Activated naive CD4-positive, alpha-beta T cell treated with anti-CD3 and anti-CD28 coated beads, Interleukin-2, amount 50 U/mL, for 16 hours (primary cell): ENCODE results near the gene HSD11B2.

Experiments
- DNase-seq: peaks from one replicate; pipeline ENCODE4 v3.0.0-alpha.2; 2020

Gene HSD11B2

DNA sequence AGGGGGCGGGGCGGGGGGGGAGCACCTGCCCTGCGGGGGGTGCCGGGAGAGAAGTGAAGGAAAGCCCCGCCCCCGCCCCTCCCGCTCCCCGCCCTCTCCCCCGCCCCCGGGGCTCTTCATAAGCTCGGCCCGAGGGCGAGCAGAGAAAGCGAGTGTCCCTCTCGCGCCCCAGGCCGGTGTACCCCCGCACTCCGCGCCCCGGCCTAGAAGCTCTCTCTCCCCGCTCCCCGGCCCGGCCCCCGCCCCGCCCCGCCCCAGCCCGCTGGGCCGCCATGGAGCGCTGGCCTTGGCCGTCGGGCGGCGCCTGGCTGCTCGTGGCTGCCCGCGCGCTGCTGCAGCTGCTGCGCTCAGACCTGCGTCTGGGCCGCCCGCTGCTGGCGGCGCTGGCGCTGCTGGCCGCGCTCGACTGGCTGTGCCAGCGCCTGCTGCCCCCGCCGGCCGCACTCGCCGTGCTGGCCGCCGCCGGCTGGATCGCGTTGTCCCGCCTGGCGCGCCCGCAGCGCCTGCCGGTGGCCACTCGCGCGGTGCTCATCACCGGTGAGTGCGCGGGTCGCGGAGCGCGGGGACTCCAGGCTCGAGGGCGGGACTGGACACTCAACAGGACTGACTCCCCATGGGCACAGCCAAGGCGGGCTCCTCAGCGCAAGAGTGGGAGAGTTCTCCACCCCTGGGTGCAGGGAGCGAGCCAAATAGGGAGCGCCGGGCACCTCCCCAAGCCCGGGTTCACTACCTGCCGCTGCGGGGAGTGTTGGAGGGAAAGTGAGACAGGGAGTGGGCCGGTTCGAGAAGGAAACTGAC is at the start of gene HSD11B2:
Gene HSD11B2, plus strand, starts transcription at position 145 of the 798 bp plus-strand sequence. Its CDS starts 128 bp downstream, at position 273.
- peak; percentile 33 for DNase-seq

DNA sequence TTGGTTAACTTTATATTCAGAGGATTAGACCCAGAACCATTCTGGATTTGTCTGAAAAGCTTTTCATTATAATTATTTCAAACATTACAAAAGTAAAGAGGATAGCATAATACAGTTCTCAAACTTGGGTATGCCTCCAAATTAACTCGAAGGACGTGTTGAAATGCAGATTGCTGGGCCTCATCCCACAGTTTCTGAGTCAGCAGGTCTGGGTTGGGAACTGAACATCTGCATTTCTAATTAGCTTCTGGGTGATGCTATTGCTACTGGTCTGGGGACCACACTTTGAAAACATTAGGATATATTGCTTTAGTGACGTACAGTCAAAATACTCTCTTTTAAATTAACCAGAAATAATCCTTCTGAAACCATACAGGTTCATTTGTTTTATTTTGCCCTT is 47.6 kb upstream of the HSD11B2 start:
- no peak for DNase-seq

DNA sequence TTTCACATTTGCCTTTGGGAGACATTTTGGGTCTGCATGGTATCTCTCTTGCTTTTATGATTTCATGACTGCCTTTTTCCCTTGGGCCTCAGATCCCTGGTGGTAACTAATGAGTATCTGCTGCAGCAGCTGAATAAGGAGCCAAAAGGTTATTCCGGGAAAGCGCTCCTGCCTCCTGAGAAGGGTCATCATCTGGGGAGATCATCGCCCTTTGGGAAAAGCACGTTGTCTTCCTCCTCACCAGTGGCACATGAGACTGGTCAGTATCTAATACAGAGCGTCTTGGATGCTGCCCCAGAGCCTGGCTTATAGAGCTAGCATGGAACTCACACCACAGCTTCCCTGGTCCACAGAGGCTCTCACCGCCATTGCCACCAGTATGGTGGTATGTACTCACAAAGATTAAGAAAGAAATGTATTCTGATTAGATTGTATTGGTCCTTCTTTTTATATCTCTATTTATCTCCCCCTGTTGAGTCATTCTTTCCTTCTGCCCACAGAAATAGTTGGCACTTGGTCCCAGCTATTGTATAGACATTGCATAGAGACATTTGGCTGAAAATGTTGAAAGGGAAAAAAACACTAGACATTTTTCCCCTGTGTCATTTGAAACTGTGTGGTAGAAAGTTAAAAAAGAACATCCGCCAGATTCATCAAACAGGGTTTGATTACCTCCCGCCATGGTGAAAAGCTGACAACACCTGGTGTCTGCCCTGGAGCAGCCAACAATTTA is 46.0 kb upstream of the HSD11B2 start:
- no peak for DNase-seq

DNA sequence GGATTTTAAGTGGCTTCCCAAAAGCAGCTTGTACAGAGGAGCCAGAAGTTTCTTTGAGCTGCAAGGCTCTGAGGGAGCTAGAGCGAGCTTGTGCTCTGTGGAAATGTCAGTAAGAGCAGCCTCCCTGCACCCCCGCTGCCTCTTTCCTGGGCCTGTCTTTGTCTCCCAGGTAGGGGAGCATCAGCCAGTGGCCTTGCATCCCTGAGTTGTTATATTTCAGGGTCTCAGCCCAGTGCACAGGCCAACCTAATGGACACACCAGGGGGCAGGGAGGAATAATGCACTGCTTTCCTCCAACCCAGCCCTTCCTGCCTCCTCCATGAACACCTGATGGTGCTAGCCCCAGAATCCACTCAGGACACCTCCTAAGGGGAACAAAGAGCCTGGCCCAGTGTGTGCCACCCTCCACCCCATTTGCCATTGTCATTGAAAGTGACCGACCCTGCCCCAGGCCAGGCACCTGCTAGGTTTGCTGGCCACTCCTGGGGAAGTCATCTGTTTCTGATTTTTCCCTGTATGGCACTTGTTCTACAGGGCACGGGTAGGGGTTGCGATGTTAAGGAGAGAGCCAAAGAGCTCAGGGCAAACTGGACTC is 44.0 kb upstream of the HSD11B2 start:
- no peak for DNase-seq

DNA sequence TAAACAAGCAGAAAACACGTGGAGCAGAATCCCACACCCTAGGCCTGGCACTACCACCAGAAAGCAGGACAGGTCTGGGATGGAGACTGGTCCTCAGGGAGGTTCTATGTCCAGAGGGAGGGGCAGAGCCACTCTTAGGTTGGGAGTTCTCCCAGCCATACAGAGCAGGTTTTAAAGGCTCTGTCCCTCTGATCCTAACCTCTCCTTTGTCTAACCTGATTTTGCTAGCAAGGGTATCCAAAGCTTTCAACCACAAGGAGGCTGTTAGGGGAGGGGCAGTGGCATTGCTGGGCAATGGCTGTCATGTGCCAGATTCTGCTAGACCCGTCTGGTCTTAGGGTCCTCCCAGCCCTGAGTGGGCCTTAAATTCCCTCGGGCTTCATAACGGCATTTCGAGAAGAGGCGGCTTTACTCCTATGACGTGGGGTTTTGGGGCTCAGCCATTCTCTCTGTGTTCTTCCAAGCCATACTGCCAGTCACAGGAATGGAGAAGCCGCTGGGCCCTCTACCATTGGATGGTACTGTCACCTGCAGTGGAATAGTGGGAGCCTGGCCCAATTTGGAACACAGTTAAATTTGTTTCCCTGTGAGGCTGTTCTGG is 43.3 kb upstream of the HSD11B2 start:
- DNase-seq = no peak

DNA sequence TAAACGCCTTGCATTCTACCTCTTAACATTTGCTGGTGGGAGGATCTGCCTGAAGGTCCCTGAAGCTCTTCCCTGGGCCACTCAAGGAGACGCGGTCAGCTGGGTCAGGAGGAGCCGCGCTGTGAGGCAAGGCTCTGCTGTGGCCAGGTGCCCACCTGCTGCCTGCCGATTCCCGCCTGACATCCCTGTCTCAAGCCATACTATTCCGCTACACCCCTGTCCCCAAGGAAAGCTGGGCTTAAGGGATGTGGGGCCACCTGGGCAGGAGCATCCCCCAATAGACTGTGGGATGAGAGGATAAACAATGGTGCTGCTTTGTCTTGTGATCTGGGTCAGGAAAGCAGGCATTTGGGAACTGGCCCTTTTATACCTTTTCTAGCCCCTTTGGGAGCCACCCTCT is 42.7 kb upstream of the HSD11B2 start:
- no peak for DNase-seq

DNA sequence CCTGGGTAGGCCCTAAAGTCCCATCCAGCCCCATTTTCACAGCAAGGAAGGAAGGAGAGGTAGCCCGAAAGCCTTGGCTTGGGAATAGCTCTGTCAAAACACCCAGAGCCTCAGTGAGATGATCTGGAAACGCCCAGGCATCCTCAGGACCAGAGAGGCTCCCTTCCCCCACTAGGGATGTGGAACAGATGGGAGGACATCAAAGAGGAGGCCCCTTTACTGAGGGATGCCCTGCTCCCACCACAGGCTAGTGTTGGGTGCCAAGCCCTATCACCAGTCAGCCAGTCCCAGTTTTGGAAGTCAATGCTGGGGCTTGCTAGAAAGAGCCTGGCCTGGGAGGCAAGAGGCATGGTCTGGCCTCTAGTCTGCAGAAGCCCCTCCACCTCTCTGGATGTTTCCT is 42.3 kb upstream of the HSD11B2 start:
- no peak for DNase-seq

DNA sequence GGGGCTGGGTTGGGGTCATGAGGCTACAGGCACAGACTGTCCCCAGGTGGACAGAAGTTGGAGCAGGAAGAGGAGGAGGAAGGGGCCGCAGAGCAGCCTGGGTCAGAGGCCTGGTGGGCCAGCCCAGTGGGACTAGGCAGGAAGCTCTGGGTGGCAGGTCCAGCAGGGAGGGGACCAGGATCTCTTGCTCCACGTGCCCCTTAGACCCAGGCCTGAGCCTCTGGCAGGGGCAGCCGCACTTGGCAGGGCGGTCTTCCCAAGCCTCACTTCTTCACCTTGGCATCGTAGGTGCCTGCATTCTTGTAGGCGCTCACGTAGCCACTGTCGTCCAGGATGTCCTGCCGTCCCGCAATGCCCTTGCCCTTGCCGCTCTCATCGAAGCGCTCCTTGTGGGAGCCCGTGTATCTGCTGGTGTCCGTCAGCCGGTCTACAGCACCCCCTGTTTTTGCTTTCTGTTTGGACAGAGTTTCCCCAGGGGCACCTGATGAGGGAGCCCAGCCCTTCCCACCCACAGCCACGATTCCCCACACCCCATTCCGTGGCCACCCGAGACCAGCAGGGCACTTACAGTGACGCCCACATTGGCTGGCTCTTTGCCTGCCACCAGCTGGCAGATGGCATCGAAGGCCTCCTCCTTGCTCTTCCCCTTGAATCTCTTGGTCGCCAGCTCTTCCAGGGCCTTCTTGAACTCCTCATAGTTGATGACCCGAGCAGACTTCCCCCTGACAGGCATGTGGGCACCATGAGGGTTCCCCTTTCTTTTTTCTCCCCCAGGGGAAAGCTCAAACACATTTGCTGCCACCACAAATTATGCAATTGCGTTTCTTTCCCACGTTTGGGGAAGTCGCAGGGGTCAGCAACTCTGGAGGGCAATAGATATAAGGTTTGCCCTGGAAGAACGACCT is 40.8 kb upstream of the HSD11B2 start:
- DNase-seq = no peak

DNA sequence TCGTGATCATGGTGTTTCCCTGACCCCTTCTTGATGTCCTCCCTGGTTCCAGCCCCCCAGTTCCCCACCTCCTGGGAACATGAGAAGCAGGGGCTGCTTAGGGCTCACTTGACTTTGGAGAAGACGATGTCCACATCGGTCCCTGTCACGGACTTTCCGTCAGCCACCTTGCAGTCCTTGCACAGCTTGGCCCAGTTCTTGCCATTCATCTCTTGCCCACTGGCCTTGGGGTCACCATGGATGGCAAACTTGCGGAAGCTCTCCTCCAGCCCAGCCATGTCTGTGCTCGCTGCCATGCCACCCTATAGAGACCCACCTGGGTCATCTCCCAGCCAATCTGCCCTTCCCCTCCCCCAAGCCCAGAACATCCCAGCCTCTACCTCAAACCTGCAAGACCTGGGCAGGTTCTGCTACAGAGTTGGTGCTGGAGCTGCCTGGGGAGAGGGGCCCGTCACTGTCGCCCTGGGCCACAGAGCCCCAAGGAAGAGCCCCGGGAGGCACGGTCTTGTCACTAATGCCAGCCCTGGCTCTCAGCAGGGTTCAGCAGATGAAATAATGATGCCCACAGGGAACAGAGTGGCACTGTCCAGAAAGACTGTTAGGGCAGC is 40.0 kb upstream of the HSD11B2 start:
- no peak for DNase-seq

DNA sequence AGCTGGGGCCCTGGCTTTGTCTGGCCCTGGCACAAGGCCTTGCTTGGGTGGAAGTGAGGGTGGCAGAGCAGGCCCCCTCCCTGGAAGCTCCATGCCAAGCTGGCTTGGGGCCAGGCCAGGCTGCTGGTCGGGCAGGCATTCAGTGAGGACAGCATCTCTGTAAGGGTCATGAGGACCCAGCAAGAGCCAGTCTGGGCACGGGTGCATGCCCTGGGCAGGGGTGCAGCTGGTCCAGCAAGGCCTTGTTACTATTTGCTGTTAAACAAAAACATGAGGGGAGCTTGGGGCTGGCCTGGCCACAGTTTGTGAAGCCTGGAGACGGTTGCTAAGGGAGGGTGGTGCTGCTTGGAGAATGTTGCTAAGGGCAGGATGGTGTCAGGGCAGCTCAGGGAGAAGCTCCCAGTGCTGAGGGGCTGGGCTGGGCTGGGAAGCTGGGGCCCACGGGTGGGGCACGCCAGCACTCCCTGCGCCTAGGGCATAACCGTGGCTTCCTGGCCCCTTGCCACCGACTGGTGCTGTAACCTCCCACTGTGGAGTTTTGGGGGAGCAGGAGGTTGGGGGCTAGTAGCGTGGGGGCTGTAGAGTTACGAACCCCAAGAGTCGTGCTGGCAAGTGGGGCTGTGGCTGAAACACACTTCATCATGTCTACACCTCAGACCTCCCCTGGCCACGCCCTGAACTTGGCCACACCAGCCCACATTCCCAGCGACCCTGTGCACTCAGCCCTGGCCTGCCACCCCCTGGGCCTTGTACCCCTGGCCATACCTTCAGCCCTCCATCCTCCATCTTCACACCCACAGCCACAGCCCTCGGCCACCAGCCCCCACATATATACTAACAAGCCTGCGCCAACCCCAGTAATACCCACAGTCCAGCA is 39.3 kb upstream of the HSD11B2 start:
- DNase-seq = no peak

DNA sequence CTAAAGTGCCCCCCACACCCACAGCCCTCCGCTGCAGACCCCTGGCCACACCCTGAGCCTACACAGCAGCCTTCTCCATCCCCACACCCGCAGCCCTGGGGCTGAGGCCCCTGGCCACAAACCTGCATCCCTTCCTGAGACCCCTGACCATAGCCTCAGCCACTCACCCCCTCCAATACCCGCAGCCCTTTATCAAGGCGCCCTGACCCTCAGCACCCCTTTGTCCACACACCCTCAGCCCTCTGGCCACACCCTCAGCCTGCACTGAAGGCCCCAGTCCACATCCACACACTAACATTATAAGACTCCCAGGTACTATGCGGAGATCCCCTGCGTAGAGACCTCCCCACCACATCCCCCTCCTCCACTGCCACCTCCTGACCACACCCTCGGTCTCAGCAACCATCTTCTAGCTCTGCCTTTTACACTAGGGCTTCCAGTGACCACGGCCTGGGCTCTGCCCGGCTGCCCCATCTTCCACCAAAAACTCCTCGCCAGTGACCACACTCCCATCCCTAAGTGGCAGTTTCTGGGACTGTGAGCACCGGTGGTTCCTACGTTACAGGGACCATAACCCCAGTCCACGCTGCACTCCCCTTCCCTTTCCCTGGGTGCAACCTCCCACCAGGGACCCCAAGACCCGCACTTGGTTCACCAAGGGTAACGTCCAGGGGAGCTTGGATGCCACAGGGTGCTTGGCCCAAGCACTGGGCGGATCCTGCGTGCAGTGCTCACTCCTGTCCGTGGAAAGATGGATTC is 38.4 kb upstream of the HSD11B2 start:
- no peak for DNase-seq

DNA sequence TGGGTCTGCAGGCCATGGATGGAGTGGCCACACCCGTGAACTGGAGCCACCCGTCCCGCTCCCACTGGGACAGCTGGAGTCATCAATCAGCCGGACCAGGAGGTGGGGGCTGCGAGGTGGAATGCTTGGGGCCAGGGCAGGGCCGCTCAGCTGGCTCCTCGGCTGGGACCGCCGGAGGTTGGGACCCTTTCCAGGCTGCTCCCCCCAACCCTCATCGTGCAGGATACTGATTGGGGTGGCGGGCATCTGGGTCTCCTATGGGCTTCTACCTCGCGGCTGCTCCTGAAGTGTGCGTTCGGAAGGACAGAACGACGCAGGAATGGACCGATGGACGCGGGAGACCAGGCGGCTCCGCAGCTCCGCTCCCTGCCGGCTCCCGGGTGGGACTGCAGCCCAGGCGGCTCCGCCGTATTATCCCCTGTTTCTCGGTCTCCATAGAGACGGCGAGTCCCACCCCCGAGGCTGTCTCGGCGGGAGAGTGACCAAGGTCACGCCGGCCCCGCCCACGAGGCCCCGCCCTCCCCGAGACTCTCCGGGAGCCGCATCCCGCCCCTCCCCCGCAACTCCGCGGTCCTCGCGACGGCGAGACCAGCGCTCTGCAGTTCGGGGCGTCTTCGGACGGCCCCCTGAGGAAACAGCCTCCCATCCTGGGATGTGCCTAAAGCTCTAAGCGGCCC is 37.7 kb upstream of the HSD11B2 start, which contains the start of gene TPPP3:
Gene TPPP3, minus strand, starts transcription at position 388 of the 677 bp plus-strand sequence. CDS start 2,387 bp downstream, outside the sequence.
- DNase-seq = peak; percentile 34

DNA sequence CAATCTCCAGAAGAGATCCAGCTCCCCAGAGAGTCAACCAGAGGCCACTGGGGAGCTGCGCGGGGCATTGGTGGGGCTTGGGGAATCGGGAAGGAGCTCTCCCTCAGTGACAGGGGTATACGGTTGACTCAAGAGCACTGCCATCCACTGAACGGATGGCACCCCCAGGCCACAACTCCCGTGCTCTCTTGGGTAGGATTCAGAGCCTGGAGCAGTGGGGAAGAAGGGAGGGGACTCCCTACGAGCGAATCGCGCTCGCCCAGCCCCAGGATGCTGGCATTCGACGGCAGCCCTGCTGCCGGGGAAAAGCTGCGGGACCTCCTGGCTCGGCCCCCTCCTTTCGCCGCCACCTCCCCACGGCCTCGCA is 37.1 kb upstream of the HSD11B2 start:
- no peak for DNase-seq

DNA sequence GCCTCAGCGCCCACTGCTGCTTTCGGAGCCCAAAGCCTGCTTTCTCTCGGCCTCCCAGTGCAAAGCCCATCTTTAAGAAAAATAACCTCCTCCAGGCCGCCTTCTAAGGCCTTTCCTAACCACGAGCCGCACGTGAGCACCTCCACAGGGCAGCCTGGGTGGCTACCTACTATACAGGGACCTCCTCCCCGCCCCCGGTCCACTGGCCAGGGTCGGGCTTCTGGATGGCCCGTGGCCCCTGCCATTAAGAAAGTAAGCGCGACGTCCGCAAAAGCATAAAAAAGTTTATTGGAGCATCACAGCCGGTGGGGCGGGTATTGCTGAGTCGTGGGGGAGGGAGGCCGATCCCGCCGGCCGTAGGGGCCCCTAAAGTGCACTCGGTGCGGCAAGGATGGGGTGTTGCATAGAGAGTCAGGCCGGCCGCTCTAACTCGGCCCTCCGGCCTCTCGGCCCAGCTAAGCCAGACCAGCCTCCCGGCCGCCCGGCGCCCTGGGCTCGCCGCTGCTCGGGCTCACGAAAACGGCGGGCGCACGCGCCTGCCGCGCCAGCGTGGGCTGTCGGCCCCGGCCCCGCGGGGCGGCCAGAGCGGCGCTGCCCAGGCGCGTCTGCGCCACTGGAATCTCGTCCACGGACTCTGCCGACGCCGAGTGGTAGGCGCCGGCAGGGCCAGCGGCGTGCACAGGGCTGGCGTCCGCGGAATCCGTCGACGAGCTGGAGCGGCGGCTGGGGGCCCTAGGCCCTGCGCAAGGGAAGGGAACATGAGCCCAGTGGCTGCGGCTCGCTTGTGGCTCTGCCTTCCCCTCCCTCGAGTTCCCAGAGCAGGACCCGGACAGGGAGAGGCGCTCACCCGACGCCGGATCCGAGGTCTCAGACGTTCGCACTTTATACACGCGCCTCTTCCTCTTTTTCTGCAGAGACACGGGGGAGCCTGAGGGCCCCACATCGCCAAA is 36.5 kb upstream of the HSD11B2 start:
- DNase-seq = no peak

DNA sequence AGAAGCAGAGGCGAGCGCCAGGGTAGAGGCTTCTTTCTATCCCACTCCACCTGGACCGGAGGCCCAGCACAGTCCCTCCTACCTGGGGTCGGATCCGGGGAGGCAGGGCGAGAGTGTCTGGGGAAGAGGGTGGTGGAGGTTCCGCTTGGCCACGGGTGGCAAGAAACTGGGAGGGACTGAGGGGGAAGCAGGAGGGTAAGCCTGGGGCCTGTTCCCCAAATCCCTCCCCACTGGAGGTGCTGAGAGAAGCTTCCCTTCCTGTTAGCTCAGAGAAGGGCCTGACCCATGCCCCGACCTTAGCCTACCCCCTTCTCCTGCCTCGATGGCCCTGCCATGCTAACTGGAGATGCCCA is 35.8 kb upstream of the HSD11B2 start:
- no peak for DNase-seq

DNA sequence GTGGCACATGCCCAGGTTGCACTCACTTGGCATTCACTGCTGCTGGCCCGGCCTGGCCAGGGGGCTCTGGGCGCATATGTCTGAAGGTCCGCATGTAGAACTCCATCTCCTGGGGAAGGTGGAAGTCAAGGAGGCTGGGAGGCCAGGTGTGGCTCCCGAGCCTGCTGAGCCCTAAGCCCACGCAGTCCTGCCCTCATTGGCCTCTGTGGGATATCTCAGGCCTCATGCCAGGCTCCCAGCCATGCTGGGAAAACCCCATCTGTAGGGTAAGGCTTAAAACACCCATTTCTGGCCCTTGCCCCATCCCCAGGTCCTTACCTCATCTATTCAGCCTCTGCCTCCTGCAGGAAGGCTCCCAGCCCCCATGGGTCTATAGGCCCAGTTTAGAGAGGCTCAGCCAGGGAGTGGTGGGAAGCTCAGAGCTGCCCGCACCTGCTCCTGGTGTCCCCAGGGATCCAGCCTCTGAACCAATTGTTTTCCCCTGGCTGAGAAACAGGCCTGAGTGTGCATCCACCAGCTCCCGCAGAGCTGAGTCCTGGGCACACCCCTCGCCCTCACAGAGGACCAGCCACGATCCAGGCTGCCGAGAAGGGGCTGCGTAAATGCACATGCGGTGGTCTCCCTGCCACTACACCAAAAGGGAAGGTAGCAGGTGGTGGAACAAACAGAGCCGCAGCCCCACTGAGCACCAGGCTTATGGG is 35.3 kb upstream of the HSD11B2 start:
- no peak for DNase-seq

DNA sequence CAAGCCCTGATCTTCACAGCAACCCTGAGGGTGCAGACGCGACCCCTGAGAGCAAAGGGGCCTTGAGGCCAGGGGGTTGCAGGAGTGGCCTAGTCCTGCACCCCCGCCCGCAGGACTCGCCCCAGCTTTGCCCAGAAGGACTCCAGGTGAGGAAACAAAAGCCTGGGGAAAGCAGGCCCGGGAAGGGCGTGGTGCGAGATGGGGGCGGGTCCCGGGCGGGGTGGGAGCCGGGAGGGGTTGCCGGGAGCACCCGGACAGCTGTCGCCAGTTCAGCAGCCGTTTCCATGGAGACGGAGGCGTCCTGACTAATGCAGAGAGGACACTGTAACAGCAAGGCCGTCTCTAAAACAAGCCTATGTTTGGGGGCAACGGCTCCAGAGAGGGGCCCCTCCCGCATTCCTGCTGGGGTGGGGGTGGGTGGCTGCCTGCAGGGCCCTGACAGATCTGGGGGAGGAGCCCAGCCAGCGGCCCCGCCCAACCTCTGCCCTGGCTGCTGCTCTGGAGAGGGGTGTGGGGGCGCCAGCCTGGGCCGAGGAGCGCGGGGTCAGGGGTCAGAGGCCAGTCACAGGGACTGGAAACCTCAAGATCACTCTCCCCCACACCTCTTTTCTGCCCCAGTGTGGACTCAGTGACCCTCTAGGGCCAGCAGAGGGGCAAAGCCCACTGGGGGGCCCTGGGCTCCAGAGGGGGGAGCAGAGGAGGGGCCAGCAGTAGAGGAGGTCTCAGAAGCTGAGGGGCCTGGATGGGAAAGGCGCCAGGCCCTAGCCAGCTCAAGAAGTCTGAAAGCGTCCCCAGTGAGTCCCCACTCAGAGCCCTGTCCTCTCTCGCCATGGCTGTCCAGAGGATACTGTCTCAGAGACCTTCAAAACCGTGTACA is 34.5 kb upstream of the HSD11B2 start:
- no peak for DNase-seq
